ENCODE measurements around the gene KLF13. TPM values are rescaled to one million over a fixed set of nuclear protein-coding genes. Genes with fewer than 3 reads are reported as not detected.
A peak's percentile ranks its signal among the peaks of the same experiment; 100 is the strongest.

KLF13 gene
- total RNA-seq, 1 donor from 2014 or later: 235 TPM

GRCh38 chr15:31280046-31280830, 46.4 kb upstream of the KLF13 start:
- intact Hi-C loops (cut with DNase I): no loop called here
- no peak for TF ChIP-seq CTCF (IDR thresholded peaks at IDR 0.05)
- no peaks in the 10 kb centered on the region for H3K27me3 ChIP-seq
- no peaks in the 10 kb centered on the region for H3K9me3 ChIP-seq
- H3K36me3 ChIP-seq: no peaks in the 10 kb centered on the region
- H3K27ac ChIP-seq: no peak overlapping the region
- DNase-seq (ENCODE audit: low spot score in 2 of 2): peak in 1 of 2 donors; percentile 61
- H3K4me3 ChIP-seq: no peak overlapping the region
- H3K4me1 ChIP-seq: no peaks in the 10 kb centered on the region

GRCh38 chr15:31280831-31281216, 45.8 kb upstream of the KLF13 start:
- no peak for TF ChIP-seq CTCF (IDR thresholded peaks at IDR 0.05)
- no peak overlapping the region for H3K4me3 ChIP-seq
- H3K36me3 ChIP-seq: no peaks in the 10 kb centered on the region
- no peaks in the 10 kb centered on the region for H3K27me3 ChIP-seq
- DNase-seq (ENCODE audit: low spot score in 2 of 2): no peak
- no peaks in the 10 kb centered on the region for H3K4me1 ChIP-seq
- intact Hi-C loops (cut with DNase I): no loop called here
- H3K9me3 ChIP-seq: no peaks in the 10 kb centered on the region
- H3K27ac ChIP-seq: no peak overlapping the region

GRCh38 chr15:31283043-31283442, 43.6 kb upstream of the KLF13 start:
- H3K27ac ChIP-seq: no peak overlapping the region
- no peaks in the 10 kb centered on the region for H3K4me1 ChIP-seq
- intact Hi-C loops (cut with DNase I): no loop called here
- no peak for DNase-seq (ENCODE audit: low spot score in 2 of 2)
- no peak for TF ChIP-seq CTCF (IDR thresholded peaks at IDR 0.05)
- no peaks in the 10 kb centered on the region for H3K9me3 ChIP-seq
- H3K36me3 ChIP-seq: no peaks in the 10 kb centered on the region
- H3K27me3 ChIP-seq: no peaks in the 10 kb centered on the region
- H3K4me3 ChIP-seq: no peak overlapping the region

- no peak overlapping the region for H3K27ac ChIP-seq
- H3K4me3 ChIP-seq: no peak overlapping the region
- H3K27me3 ChIP-seq: no peaks in the 10 kb centered on the region
- H3K9me3 ChIP-seq: no peaks in the 10 kb centered on the region
- TF ChIP-seq CTCF (IDR thresholded peaks at IDR 0.05): no peak
- no peaks in the 10 kb centered on the region for H3K4me1 ChIP-seq
- intact Hi-C loops (cut with DNase I): no loop called here
- DNase-seq (ENCODE audit: low spot score in 2 of 2): no peak
- H3K36me3 ChIP-seq: no peaks in the 10 kb centered on the region
Measured at GRCh38 chr15:31285772-31286261, 40.8 kb upstream of the KLF13 start.

GRCh38 chr15:31291048-31291578, 35.5 kb upstream of the KLF13 start:
- DNase-seq (ENCODE audit: low spot score in 2 of 2): no peak
- intact Hi-C loops (cut with DNase I): no loop called here
- no peaks in the 10 kb centered on the region for H3K36me3 ChIP-seq

More at GRCh38 chr15:31291048-31291578, 35.5 kb upstream of the KLF13 start:
- Histone ChIP-seq H3K4me1 (no peaks in the 10 kb centered on the region), H3K27me3 (no peaks in the 10 kb centered on the region), H3K9me3 (no peaks in the 10 kb centered on the region), H3K4me3 (no peak overlapping the region), H3K27ac (no peak overlapping the region)
- no peak for TF ChIP-seq CTCF (IDR thresholded peaks at IDR 0.05)
